Brain microvascular endothelial cell (primary cell): Measurements from ENCODE around the gene HNRNPM.

Experiments
- DNase-seq: peaks from one replicate; pipeline ENCODE4 v3.0.0-alpha.2; 2020
- H3K27ac ChIP-seq: fragments of 250-450 bp; sonication (Bioruptor Pico); 2 replicates; pipeline ENCODE4 v1.5.1; 2020; ENCODE audit warnings: mild to moderate bottlenecking, moderate library complexity
- H3K27me3 ChIP-seq: fragments of 250-450 bp; sonication (Bioruptor Pico); replicated peaks from 2 replicates; pipeline ENCODE4 v1.5.1; 2020; ENCODE audit warnings: mild to moderate bottlenecking
- H3K36me3 ChIP-seq: fragments of 250-450 bp; sonication (Bioruptor Pico); replicated peaks from 2 replicates; pipeline ENCODE4 v1.5.1; 2020; ENCODE audit warnings: mild to moderate bottlenecking
- H3K4me3 ChIP-seq: 2 replicates; pipeline ENCODE4 v1.5.1; 2011; ENCODE audit warnings: low read depth, mild to moderate bottlenecking, control low read depth, low read length, moderate library complexity
- CTCF ChIP-seq: IDR thresholded peaks from 2 replicates; pipeline ENCODE4 v1.5.1; 2011; ENCODE audit warnings: low read depth, mild to moderate bottlenecking, moderate library complexity, low read length, control low read depth, inconsistent platforms; ENCODE audit errors: missing control alignments
- in situ Hi-C: cut with HindIII; loops from 2 replicates; pipeline ENCODE4 v1.10.0; 2017; ENCODE audit warnings: low sequenced_read_pairs, low pct_ligation_motif_present

The HNRNPM gene

GRCh38 chr19:8485561-8486371 is 41.0 kb downstream of the HNRNPM start:
- Histone ChIP-seq H3K27me3 (no peaks in the 10 kb centered on the region), H3K27ac (no peak overlapping the region), H3K4me3 (no peak overlapping the region), H3K36me3 (peaks cover 68% of the 10 kb centered on the region)
- TF ChIP-seq CTCF = no peak
- DNase-seq = no peak
- in situ Hi-C loops = no loop called here

- Histone ChIP-seq H3K36me3 (peaks cover 64% of the 10 kb centered on the region), H3K27me3 (no peaks in the 10 kb centered on the region), H3K27ac (no peak overlapping the region), H3K4me3 (no peak overlapping the region)
- no peak for DNase-seq
- no peak for TF ChIP-seq CTCF
- in situ Hi-C loops = no loop called here
Observed at GRCh38 chr19:8486661-8487136, 41.9 kb downstream of the HNRNPM start.

- H3K36me3 ChIP-seq = peaks cover 64% of the 10 kb centered on the region
- no peaks in the 10 kb centered on the region for H3K27me3 ChIP-seq
- H3K4me3 ChIP-seq = no peak overlapping the region
- TF ChIP-seq CTCF = no peak
- H3K27ac ChIP-seq = no peak overlapping the region
- in situ Hi-C loops = no loop called here
- DNase-seq = no peak
Observed at GRCh38 chr19:8487137-8487851, 42.5 kb downstream of the HNRNPM start.

GRCh38 chr19:8488365-8488764 is 43.6 kb downstream of the HNRNPM start:
- no peak for TF ChIP-seq CTCF
- Histone ChIP-seq H3K36me3 (peaks cover 57% of the 10 kb centered on the region), H3K4me3 (no peak overlapping the region), H3K27me3 (no peaks in the 10 kb centered on the region), H3K27ac (no peak overlapping the region)
- in situ Hi-C loops = no loop called here
- no peak for DNase-seq

GRCh38 chr19:8489561-8490394 is 45.0 kb downstream of the HNRNPM start:
- Histone ChIP-seq H3K27me3 (no peaks in the 10 kb centered on the region), H3K4me3 (no peak overlapping the region), H3K27ac (no peak overlapping the region), H3K36me3 (peaks cover 46% of the 10 kb centered on the region)
- no peak for DNase-seq
- in situ Hi-C loops = no loop called here
- no peak for TF ChIP-seq CTCF
